Bronchial epithelial cell (primary cell): ENCODE results near the gene RBM47. TPM values are rescaled to one million over a fixed set of nuclear protein-coding genes. Genes with fewer than 3 reads are reported as not detected.
A peak's percentile ranks its signal among the peaks of the same experiment; 100 is the strongest.

Experiments
- DNase-seq: peaks from one replicate; pipeline ENCODE4 v3.0.0-alpha.2; 2010; ENCODE audit warnings: low read depth
- FAIRE-seq: peaks from 2 replicates; lab custom pipeline; 2011; peaks lifted over from hg19 to GRCh38; lab: Jason Lieb, UNC
- H3K27me3 ChIP-seq: 2 replicates; pipeline ENCODE4 v1.5.1; 2011; ENCODE audit warnings: low read length; ENCODE audit not compliant: control insufficient read depth, insufficient read depth
- H3K36me3 ChIP-seq: 2 replicates; pipeline ENCODE4 v1.5.1; 2011; ENCODE audit warnings: low read length; ENCODE audit not compliant: control insufficient read depth, insufficient read depth
- H3K4me3 ChIP-seq: 2 replicates; pipeline ENCODE4 v1.5.1; 2011; ENCODE audit warnings: mild to moderate bottlenecking, low read depth, low read length, control low read depth
- CTCF ChIP-seq: IDR thresholded peaks from 2 replicates; pipeline ENCODE4 v1.5.1; 2011; ENCODE audit warnings: mild to moderate bottlenecking, moderate library complexity, low read length, control low read depth, inconsistent platforms; ENCODE audit not compliant: insufficient read depth, severe bottlenecking
- total RNA-seq: library from RNA; depleted of rRNA; stranded (reverse); fragments of >200 nt; gene quantifications from 2 replicates; pipeline ENCODE4 v1.2.1, GENCODE V29; 2014

RBM47 gene
- total RNA-seq, 1 donor from 2014 or later: 35.0 TPM

GRCh38 chr4:40603281-40603680 is 26.4 kb downstream of the RBM47 start:
- Histone ChIP-seq H3K4me3 (no peak overlapping the region), H3K27me3 (no peaks in the 10 kb centered on the region), H3K36me3 (peaks cover 4% of the 10 kb centered on the region)
- FAIRE-seq (no peak), DNase-seq (peak; percentile 32)
- no peak for TF ChIP-seq CTCF

- Histone ChIP-seq H3K27me3 (no peaks in the 10 kb centered on the region), H3K4me3 (no peak overlapping the region), H3K36me3 (peaks cover 4% of the 10 kb centered on the region)
- DNase-seq: no peak
- FAIRE-seq: no peak
- no peak for TF ChIP-seq CTCF
Observed at GRCh38 chr4:40601641-40602040, 28.0 kb downstream of the RBM47 start.

GRCh38 chr4:40600850-40601249 is 28.8 kb downstream of the RBM47 start:
- DNase-seq (no peak), FAIRE-seq (no peak)
- no peak for TF ChIP-seq CTCF
- Histone ChIP-seq H3K36me3 (peaks cover under 1% of the 10 kb centered on the region), H3K4me3 (no peak overlapping the region), H3K27me3 (no peaks in the 10 kb centered on the region)

- FAIRE-seq: no peak
- no peak for TF ChIP-seq CTCF
- DNase-seq: no peak
- H3K4me3 ChIP-seq: no peak overlapping the region
- H3K27me3 ChIP-seq: no peaks in the 10 kb centered on the region
- peaks cover 3% of the 10 kb centered on the region for H3K36me3 ChIP-seq
Observed at GRCh38 chr4:40599431-40599830, 30.2 kb downstream of the RBM47 start.

- no peak for FAIRE-seq
Observed at GRCh38 chr4:40596522-40596921, 33.1 kb downstream of the RBM47 start.

More at GRCh38 chr4:40596522-40596921, 33.1 kb downstream of the RBM47 start:
- peaks cover 5% of the 10 kb centered on the region for H3K36me3 ChIP-seq
- DNase-seq: no peak
- H3K27me3 ChIP-seq: no peaks in the 10 kb centered on the region
- H3K4me3 ChIP-seq: no peak overlapping the region
- TF ChIP-seq CTCF: no peak
